HepG2 (cell line): ENCODE data around the gene HNRNPA0. TPM values are rescaled to one million over a fixed set of nuclear protein-coding genes. Genes with fewer than 3 reads are reported as not detected.

Source experiments
- ARNT2 ChIP-seq: sonication (generic); formaldehyde crosslinking; IDR thresholded peaks from 2 replicates; pipeline ENCODE4 v1.8.0; 2022; ENCODE audit warnings: mild to moderate bottlenecking, low read depth, missing genetic modification reagents, moderate library complexity
- BORCS8-MEF2B ChIP-seq: sonication (generic); formaldehyde crosslinking; IDR thresholded peaks from 2 replicates; pipeline ENCODE4 v1.8.0; 2022; ENCODE audit warnings: mild to moderate bottlenecking, missing genetic modification reagents
- EEA1 ChIP-seq: sonication (generic); formaldehyde crosslinking; IDR thresholded peaks from 2 replicates; pipeline ENCODE4 v1.5.1; 2020; ENCODE audit warnings: mild to moderate bottlenecking, missing genetic modification reagents, borderline replicate concordance
- GMEB2 ChIP-seq: IDR thresholded peaks from 2 replicates; pipeline ENCODE4 v1.6.1; 2016; ENCODE audit warnings: missing biosample characterization, missing genetic modification reagents, low read depth
- HHEX ChIP-seq: IDR thresholded peaks from 2 replicates; pipeline ENCODE4 v1.6.1; 2016; ENCODE audit warnings: control low read depth
- HNRNPH1 ChIP-seq: fragments of 200-400 bp; formaldehyde crosslinking; optimal IDR thresholded peaks from 2 replicates; pipeline ENCODE3; 2017; ENCODE audit warnings: mild to moderate bottlenecking, low read depth, low read length
- IKZF1 ChIP-seq: fragments of 450-650 bp; IDR thresholded peaks from 2 replicates; pipeline ENCODE4 v1.7.1; 2016
- MLX ChIP-seq: IDR thresholded peaks from 2 replicates; pipeline ENCODE4 v1.6.1; 2016
- PAXIP1 ChIP-seq: sonication (generic); formaldehyde crosslinking; conservative IDR thresholded peaks from 2 replicates; pipeline ENCODE4 v1.4.0; 2020; ENCODE audit warnings: mild to moderate bottlenecking, missing genetic modification reagents, moderate library complexity
- PCBP1 ChIP-seq: fragments of 200-400 bp; formaldehyde crosslinking; IDR thresholded peaks from 2 replicates; pipeline ENCODE4 v1.6.1; 2017; ENCODE audit warnings: mild to moderate bottlenecking, low read depth, low read length, borderline replicate concordance
- SETDB1 ChIP-seq: sonication (generic); formaldehyde crosslinking; IDR thresholded peaks from 2 replicates; pipeline ENCODE4 v1.5.1; 2020; ENCODE audit warnings: missing genetic modification reagents, mild to moderate bottlenecking, borderline replicate concordance
- TAF15 ChIP-seq: fragments of 200-400 bp; formaldehyde crosslinking; IDR thresholded peaks from one replicate; pipeline ENCODE4 v1.6.1; 2018; ENCODE audit warnings: mild to moderate bottlenecking, low read depth, low read length; ENCODE audit not compliant: poor library complexity, severe bottlenecking
- ZBTB34 ChIP-seq: sonication (generic); formaldehyde crosslinking; IDR thresholded peaks from 2 replicates; pipeline ENCODE4 v1.8.0; 2022; ENCODE audit warnings: mild to moderate bottlenecking, missing genetic modification reagents
- ZEB1 ChIP-seq: IDR thresholded peaks from 2 replicates; pipeline ENCODE4 v1.6.1; 2012; ENCODE audit warnings: mild to moderate bottlenecking, low read depth, inconsistent platforms; ENCODE audit not compliant: insufficient replicate concordance
- ZFX ChIP-seq: sonication (generic); formaldehyde crosslinking; IDR thresholded peaks from 2 replicates; pipeline ENCODE4 v1.4.0; 2020; ENCODE audit warnings: mild to moderate bottlenecking, low read depth, missing genetic modification reagents, moderate library complexity
- ZNF253 ChIP-seq: sonication (generic); formaldehyde crosslinking; IDR thresholded peaks from 2 replicates; pipeline ENCODE4 v1.8.0; 2022; ENCODE audit warnings: mild to moderate bottlenecking, missing genetic modification reagents, borderline replicate concordance
- ZNF296 ChIP-seq: sonication (generic); formaldehyde crosslinking; conservative IDR thresholded peaks from 2 replicates; pipeline ENCODE4 v1.5.0; 2020; ENCODE audit warnings: mild to moderate bottlenecking, missing genetic modification reagents
- ZNF432 ChIP-seq: sonication (generic); formaldehyde crosslinking; IDR thresholded peaks from 2 replicates; pipeline ENCODE4 v1.5.0; 2020; ENCODE audit warnings: missing genetic modification reagents, mild to moderate bottlenecking, borderline replicate concordance
- ZNF44 ChIP-seq: sonication (generic); formaldehyde crosslinking; IDR thresholded peaks from 2 replicates; pipeline ENCODE4 v1.5.1; 2020; ENCODE audit warnings: mild to moderate bottlenecking, missing genetic modification reagents
- ZNF451 ChIP-seq: sonication (generic); formaldehyde crosslinking; IDR thresholded peaks from 2 replicates; pipeline ENCODE4 v1.5.0; 2020; ENCODE audit warnings: mild to moderate bottlenecking, missing genetic modification reagents
- ZNF605 ChIP-seq: sonication (generic); formaldehyde crosslinking; IDR thresholded peaks from 2 replicates; pipeline ENCODE4 v1.8.0; 2022; ENCODE audit warnings: mild to moderate bottlenecking, missing genetic modification reagents
- ZNF629 ChIP-seq: sonication (generic); formaldehyde crosslinking; conservative IDR thresholded peaks from 2 replicates; pipeline ENCODE4 v1.5.0; 2020; ENCODE audit warnings: missing genetic modification reagents
- ZNF670 ChIP-seq: sonication (generic); formaldehyde crosslinking; IDR thresholded peaks from 2 replicates; pipeline ENCODE4 v1.8.0; 2022; ENCODE audit warnings: mild to moderate bottlenecking, missing genetic modification reagents, borderline replicate concordance
- ZNF709 ChIP-seq: sonication (generic); formaldehyde crosslinking; IDR thresholded peaks from 2 replicates; pipeline ENCODE4 v1.5.0; 2020; ENCODE audit warnings: mild to moderate bottlenecking, missing genetic modification reagents
- polyA plus RNA-seq, 8 experiments: library from polyadenylated mRNA; depleted of rRNA in 3 of 8; stranded (reverse) in 7 of 8; unstranded in 1 of 8; fragments of >200 nt; fragmentation: Illumina TruSeq in 4 of 8; extraction: Trizol in 4 of 8; gene quantifications; 2 replicates each; pipeline versions ENCODE4 v1.2.1 to v1.2.3, GENCODE V29; 2011 to 2016; ENCODE audit warnings: low read depth in 4 of 8, missing spikeins in 1 of 8, mixed read lengths in 1 of 8; ENCODE audit not compliant: insufficient read depth in 1 of 8
- total RNA-seq, 5 experiments: library from RNA; depleted of rRNA; stranded (reverse); fragments of >200 nt; fragmentation: Illumina TruSeq; extraction: Trizol; gene quantifications; 2 replicates each; pipeline ENCODE4 v1.2.3, GENCODE V29; 2016; ENCODE audit warnings: low read depth in 1 of 5

Gene HNRNPA0
- total and polyA plus RNA-seq, 2 of the 13 experiments (the other 11 are each of a cell fraction or from before 2014, with no cell fraction given): 9.0 to 12.9 TPM

GRCh38 chr5:137754961-137755762 is 999 bp upstream of the HNRNPA0 start (continued):
- TF ChIP-seq PAXIP1 (CRISPR knock-in tag) (0 out of 2 replicates have a peak, but pooled peaks have one; percentile 14), GMEB2 (CRISPR knock-in tag) (no peak), HHEX (CRISPR knock-in tag) (no peak), SETDB1 (no peak), ZBTB34 (CRISPR knock-in tag) (no peak), MLX (CRISPR knock-in tag) (no peak), EEA1 (CRISPR knock-in tag) (no peak), ZNF709 (CRISPR knock-in tag) (no peak), ZEB1 (no peak), ZNF451 (CRISPR knock-in tag) (no peak), BORCS8-MEF2B (CRISPR knock-in tag) (no peak), TAF15 (no peak), ZNF629 (CRISPR knock-in tag) (no peak), ZNF44 (CRISPR knock-in tag) (no peak), ZFX (CRISPR knock-in tag) (peak; percentile 4), ZNF296 (CRISPR knock-in tag) (0 out of 2 replicates have a peak, but pooled peaks have one; percentile 9), IKZF1 (no peak), ZNF670 (CRISPR knock-in tag) (no peak), ZNF253 (CRISPR knock-in tag) (no peak), ARNT2 (no peak), PCBP1 (no peak), HNRNPH1 (no peak), ZNF605 (CRISPR knock-in tag) (peak; percentile 2), ZNF432 (CRISPR knock-in tag) (no peak)
